Mesendoderm (in vitro differentiated cells): ENCODE results near the gene DHPS.

Source experiments
- DNase-seq: peaks from one replicate; pipeline ENCODE4 v3.0.0; 2013
- H2AK5ac ChIP-seq: 2 replicates; pipeline ENCODE4 v1.6.1; 2013; ENCODE audit warnings: low read length, inconsistent platforms
- H2BK120ac ChIP-seq: 2 replicates; pipeline ENCODE4 v1.6.1; 2013; ENCODE audit warnings: low read depth, mild to moderate bottlenecking, low read length, moderate library complexity, mixed read lengths
- H2BK15ac ChIP-seq: replicated peaks from 2 replicates; pipeline ENCODE4 v1.6.1; 2013; ENCODE audit warnings: low read depth, mild to moderate bottlenecking, moderate library complexity
- H2BK5ac ChIP-seq: 2 replicates; pipeline ENCODE4 v1.6.1; 2013; ENCODE audit warnings: low read length, inconsistent platforms
- H3K18ac ChIP-seq: 2 replicates; pipeline ENCODE4 v1.6.1; 2013; ENCODE audit warnings: mild to moderate bottlenecking, low read length, mixed read lengths
- H3K23ac ChIP-seq: one replicate; pipeline ENCODE4 v1.6.1; 2013; ENCODE audit warnings: low read length
- H3K27ac ChIP-seq: 2 replicates; pipeline ENCODE4 v1.5.1; 2013; ENCODE audit warnings: low read depth, mild to moderate bottlenecking, inconsistent platforms, low read length, moderate library complexity
- H3K27me3 ChIP-seq: 2 replicates; pipeline ENCODE4 v1.6.1; 2013; ENCODE audit warnings: low read length, control low read depth, mild to moderate bottlenecking, inconsistent platforms; ENCODE audit not compliant: insufficient read depth, poor library complexity
- H3K36me3 ChIP-seq: 2 replicates; pipeline ENCODE4 v1.6.1; 2013; ENCODE audit warnings: low read length, inconsistent platforms; ENCODE audit not compliant: control insufficient read depth, insufficient read depth
- H3K4ac ChIP-seq: one replicate; pipeline ENCODE4 v1.6.1; 2013; ENCODE audit warnings: low read depth, mild to moderate bottlenecking, low read length, moderate library complexity
- H3K4me1 ChIP-seq: 2 replicates; pipeline ENCODE4 v1.6.1; 2013; ENCODE audit warnings: low read depth, low read length, inconsistent platforms; ENCODE audit not compliant: control insufficient read depth
- H3K4me2 ChIP-seq: 2 replicates; pipeline ENCODE4 v1.6.1; 2013; ENCODE audit warnings: low read length
- H3K4me3 ChIP-seq: 2 replicates; pipeline ENCODE4 v1.5.1; 2013; ENCODE audit warnings: mild to moderate bottlenecking, low read length
- H3K56ac ChIP-seq: one replicate; pipeline ENCODE4 v1.6.1; 2013; ENCODE audit warnings: low read length
- H3K79me1 ChIP-seq: 2 replicates; pipeline ENCODE4 v1.6.1; 2013; ENCODE audit warnings: low read length, inconsistent platforms
- H3K79me2 ChIP-seq: 2 replicates; pipeline ENCODE4 v1.6.1; 2013; ENCODE audit warnings: mild to moderate bottlenecking, low read length; ENCODE audit not compliant: control insufficient read depth, insufficient read depth
- H3K9ac ChIP-seq: 2 replicates; pipeline ENCODE4 v1.6.1; 2013; ENCODE audit warnings: low read length, inconsistent platforms
- H4K5ac ChIP-seq: one replicate; pipeline ENCODE4 v1.6.1; 2013; ENCODE audit warnings: low read length
- H4K8ac ChIP-seq: one replicate; pipeline ENCODE4 v1.6.1; 2013; ENCODE audit warnings: low read depth, mild to moderate bottlenecking, control low read depth, low read length, moderate library complexity
- WGBS: extraction: QIAGEN DNeasy Blood & Tissue Kit; methylation state at CpG from one replicate; pipeline ENCODE4 v1.1.7; 2013; ENCODE audit warnings: low lambda C conversion rate, missing lambda C conversion rate; ENCODE audit not compliant: insufficient coverage; ENCODE audit errors: extremely low coverage; 5-methylcytosine and 5-hydroxymethylcytosine counted together

DHPS gene

GRCh38 chr19:12711187-12711586 lies 29.5 kb upstream of the DHPS start:
- no peak overlapping the region for H2BK5ac ChIP-seq
- peaks cover 21% of the 10 kb centered on the region for H3K36me3 ChIP-seq
- DNase-seq: no peak

GRCh38 chr19:12708641-12709040 lies 27.0 kb upstream of the DHPS start:
- no peak overlapping the region for H2BK120ac ChIP-seq
- no peak overlapping the region for H3K4ac ChIP-seq
- no peak overlapping the region for H3K27ac ChIP-seq
- no peak overlapping the region for H2BK15ac ChIP-seq
- no peak overlapping the region for H3K4me2 ChIP-seq
- no peak overlapping the region for H3K56ac ChIP-seq
- no CpG with 5 or more reads among the region's 8 CpGs for WGBS
- H3K79me1 ChIP-seq: peaks cover 2% of the 10 kb centered on the region
- no peak overlapping the region for H3K23ac ChIP-seq
- no peaks in the 10 kb centered on the region for H3K27me3 ChIP-seq
- no peak overlapping the region for H3K4me3 ChIP-seq
- no peak overlapping the region for H4K5ac ChIP-seq
- no peak overlapping the region for H2AK5ac ChIP-seq
- no peak overlapping the region for H3K9ac ChIP-seq
- H3K4me1 ChIP-seq: no peaks in the 10 kb centered on the region
- DNase-seq: no peak
- no peak overlapping the region for H3K18ac ChIP-seq
- peaks cover 26% of the 10 kb centered on the region for H3K36me3 ChIP-seq
- no peaks in the 10 kb centered on the region for H3K79me2 ChIP-seq
- no peak overlapping the region for H2BK5ac ChIP-seq
- no peak overlapping the region for H4K8ac ChIP-seq

More at GRCh38 chr19:12711187-12711586, 29.5 kb upstream of the DHPS start:
- Histone ChIP-seq H3K56ac (no peak overlapping the region), H3K79me2 (peaks cover 2% of the 10 kb centered on the region), H3K27me3 (no peaks in the 10 kb centered on the region), H4K8ac (no peak overlapping the region), H3K9ac (no peak overlapping the region), H3K79me1 (peaks cover 6% of the 10 kb centered on the region), H3K4me2 (no peak overlapping the region), H2AK5ac (no peak overlapping the region), H2BK120ac (no peak overlapping the region), H3K27ac (no peak overlapping the region), H3K4me3 (no peak overlapping the region), H3K23ac (no peak overlapping the region), H3K4me1 (no peaks in the 10 kb centered on the region), H4K5ac (no peak overlapping the region), H3K18ac (no peak overlapping the region), H2BK15ac (no peak overlapping the region), H3K4ac (no peak overlapping the region)
- WGBS: no CpG with 5 or more reads among the region's 17 CpGs

- Histone ChIP-seq H2BK120ac (no peak overlapping the region), H3K18ac (no peak overlapping the region), H3K27ac (no peak overlapping the region), H2BK15ac (no peak overlapping the region), H3K4ac (no peak overlapping the region), H3K4me3 (no peak overlapping the region), H3K4me1 (no peaks in the 10 kb centered on the region), H4K5ac (no peak overlapping the region), H3K23ac (no peak overlapping the region), H2BK5ac (no peak overlapping the region), H4K8ac (no peak overlapping the region), H3K9ac (no peak overlapping the region), H3K27me3 (no peaks in the 10 kb centered on the region), H2AK5ac (no peak overlapping the region), H3K56ac (no peak overlapping the region), H3K4me2 (no peak overlapping the region), H3K79me1 (peaks cover 4% of the 10 kb centered on the region), H3K79me2 (no peaks in the 10 kb centered on the region), H3K36me3 (peaks cover 31% of the 10 kb centered on the region)
- WGBS: no CpG with 5 or more reads among the region's 13 CpGs
- no peak for DNase-seq
Measured at GRCh38 chr19:12706332-12706718, 24.6 kb upstream of the DHPS start.

DNA sequence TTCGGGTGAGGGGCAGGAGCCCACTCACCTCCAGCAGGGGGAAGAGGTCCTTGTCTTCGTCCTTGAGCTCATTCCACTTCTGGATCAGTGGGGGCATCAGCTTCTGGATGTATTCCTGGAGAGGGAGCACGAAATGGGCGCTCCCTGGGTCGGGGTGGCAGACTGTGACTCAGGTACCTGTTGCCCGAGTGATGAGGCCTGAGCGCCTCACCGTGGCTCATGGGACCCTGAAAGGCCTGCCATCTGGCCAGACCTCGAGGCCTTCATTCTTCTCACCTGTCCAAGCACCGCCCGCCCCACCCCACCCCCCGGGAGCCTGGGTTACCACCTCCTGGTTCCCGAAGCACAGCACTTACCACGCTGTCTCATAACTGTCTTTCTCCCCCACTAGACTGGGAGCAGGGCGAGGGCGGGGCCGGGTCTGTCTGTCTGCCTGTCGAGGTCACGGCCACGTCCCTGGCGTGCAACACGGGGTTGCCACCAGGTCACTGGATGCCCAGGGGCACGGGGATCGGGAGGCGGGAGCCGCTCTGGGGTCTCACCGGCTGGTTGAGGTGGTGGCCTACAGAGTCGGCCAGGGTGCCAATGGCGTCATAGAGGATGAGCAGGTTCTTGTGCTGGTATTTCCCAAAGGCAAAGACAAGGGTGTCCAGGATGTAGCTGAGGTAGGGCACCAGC lies 24.1 kb upstream of the DHPS start:
- no peak overlapping the region for H3K27ac ChIP-seq
- H3K27me3 ChIP-seq: no peaks in the 10 kb centered on the region
- peaks cover 33% of the 10 kb centered on the region for H3K36me3 ChIP-seq
- no peak overlapping the region for H4K5ac ChIP-seq
- DNase-seq: no peak
- no peak overlapping the region for H2BK15ac ChIP-seq
- no peak overlapping the region for H2BK5ac ChIP-seq
- H2BK120ac ChIP-seq: no peak overlapping the region
- H3K4me1 ChIP-seq: no peaks in the 10 kb centered on the region
- no peak overlapping the region for H2AK5ac ChIP-seq
- no peak overlapping the region for H3K4me2 ChIP-seq
- H3K4me3 ChIP-seq: no peak overlapping the region
- WGBS: no CpG with 5 or more reads among the region's 29 CpGs
- H3K56ac ChIP-seq: no peak overlapping the region
- H3K79me2 ChIP-seq: no peaks in the 10 kb centered on the region
- no peak overlapping the region for H3K4ac ChIP-seq
- peaks cover 4% of the 10 kb centered on the region for H3K79me1 ChIP-seq
- H4K8ac ChIP-seq: no peak overlapping the region
- H3K9ac ChIP-seq: no peak overlapping the region
- no peak overlapping the region for H3K18ac ChIP-seq
- no peak overlapping the region for H3K23ac ChIP-seq

DNA sequence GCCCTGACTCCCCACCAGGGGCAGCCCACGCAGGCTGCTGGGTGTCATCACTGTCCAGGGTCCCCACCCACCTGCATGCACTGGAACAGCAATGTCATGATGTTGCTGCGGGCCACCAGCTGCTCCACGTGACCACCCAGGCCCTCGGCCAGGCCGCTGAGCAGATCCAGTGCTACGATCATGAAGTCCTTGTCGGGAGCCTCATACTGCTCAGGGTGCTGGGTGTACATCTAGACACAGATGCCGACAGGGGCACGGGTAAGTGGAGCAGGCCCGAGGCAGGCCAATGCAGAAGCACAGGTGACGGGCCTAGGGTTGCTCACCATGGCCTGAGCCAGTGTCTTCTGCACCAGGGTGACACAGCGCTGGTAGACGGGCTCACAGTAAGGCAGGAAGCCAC lies 23.5 kb upstream of the DHPS start:
- Histone ChIP-seq H3K4ac (no peak overlapping the region), H2BK5ac (no peak overlapping the region), H3K4me1 (no peaks in the 10 kb centered on the region), H3K23ac (no peak overlapping the region), H2BK15ac (no peak overlapping the region), H2AK5ac (no peak overlapping the region), H3K18ac (no peak overlapping the region), H4K5ac (no peak overlapping the region), H3K56ac (no peak overlapping the region), H3K9ac (no peak overlapping the region), H3K4me2 (no peak overlapping the region), H3K4me3 (no peak overlapping the region), H3K79me2 (no peaks in the 10 kb centered on the region), H4K8ac (no peak overlapping the region), H3K79me1 (peaks cover 4% of the 10 kb centered on the region), H3K27me3 (no peaks in the 10 kb centered on the region), H3K27ac (no peak overlapping the region), H2BK120ac (no peak overlapping the region), H3K36me3 (peaks cover 31% of the 10 kb centered on the region)
- WGBS: no CpG with 5 or more reads among the region's 13 CpGs
- no peak for DNase-seq

GRCh38 chr19:12703046-12703445 lies 21.4 kb upstream of the DHPS start:
- no peak overlapping the region for H3K4me3 ChIP-seq
- H3K56ac ChIP-seq: no peak overlapping the region
- peak; percentile 97 for DNase-seq
- no peaks in the 10 kb centered on the region for H3K79me2 ChIP-seq
- peaks cover 4% of the 10 kb centered on the region for H3K79me1 ChIP-seq
- no peak overlapping the region for H3K4me2 ChIP-seq
- no peaks in the 10 kb centered on the region for H3K27me3 ChIP-seq
- no peak overlapping the region for H3K23ac ChIP-seq
- no peaks in the 10 kb centered on the region for H3K4me1 ChIP-seq
- no peak overlapping the region for H4K8ac ChIP-seq
- H3K18ac ChIP-seq: no peak overlapping the region
- H4K5ac ChIP-seq: no peak overlapping the region
- no peak overlapping the region for H2BK120ac ChIP-seq
- H2BK15ac ChIP-seq: no peak overlapping the region
- H2BK5ac ChIP-seq: no peak overlapping the region
- no peak overlapping the region for H3K9ac ChIP-seq
- H3K36me3 ChIP-seq: peaks cover 26% of the 10 kb centered on the region
- H2AK5ac ChIP-seq: no peak overlapping the region
- no peak overlapping the region for H3K27ac ChIP-seq
- H3K4ac ChIP-seq: no peak overlapping the region
- WGBS: no CpG with 5 or more reads among the region's 9 CpGs
